ENCODE data around the gene SRSF1. TPM values are rescaled to one million over a fixed set of nuclear protein-coding genes. Genes with fewer than 3 reads are reported as not detected.
A peak's percentile ranks its signal among the peaks of the same experiment; 100 is the strongest.

SRSF1 gene, protein sequence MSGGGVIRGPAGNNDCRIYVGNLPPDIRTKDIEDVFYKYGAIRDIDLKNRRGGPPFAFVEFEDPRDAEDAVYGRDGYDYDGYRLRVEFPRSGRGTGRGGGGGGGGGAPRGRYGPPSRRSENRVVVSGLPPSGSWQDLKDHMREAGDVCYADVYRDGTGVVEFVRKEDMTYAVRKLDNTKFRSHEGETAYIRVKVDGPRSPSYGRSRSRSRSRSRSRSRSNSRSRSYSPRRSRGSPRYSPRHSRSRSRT
- total RNA-seq: 114 TPM
- polyA plus RNA-seq: 10 to 100 TPM; 46.1 to 51.9 (median 49.7) TPM

DNA sequence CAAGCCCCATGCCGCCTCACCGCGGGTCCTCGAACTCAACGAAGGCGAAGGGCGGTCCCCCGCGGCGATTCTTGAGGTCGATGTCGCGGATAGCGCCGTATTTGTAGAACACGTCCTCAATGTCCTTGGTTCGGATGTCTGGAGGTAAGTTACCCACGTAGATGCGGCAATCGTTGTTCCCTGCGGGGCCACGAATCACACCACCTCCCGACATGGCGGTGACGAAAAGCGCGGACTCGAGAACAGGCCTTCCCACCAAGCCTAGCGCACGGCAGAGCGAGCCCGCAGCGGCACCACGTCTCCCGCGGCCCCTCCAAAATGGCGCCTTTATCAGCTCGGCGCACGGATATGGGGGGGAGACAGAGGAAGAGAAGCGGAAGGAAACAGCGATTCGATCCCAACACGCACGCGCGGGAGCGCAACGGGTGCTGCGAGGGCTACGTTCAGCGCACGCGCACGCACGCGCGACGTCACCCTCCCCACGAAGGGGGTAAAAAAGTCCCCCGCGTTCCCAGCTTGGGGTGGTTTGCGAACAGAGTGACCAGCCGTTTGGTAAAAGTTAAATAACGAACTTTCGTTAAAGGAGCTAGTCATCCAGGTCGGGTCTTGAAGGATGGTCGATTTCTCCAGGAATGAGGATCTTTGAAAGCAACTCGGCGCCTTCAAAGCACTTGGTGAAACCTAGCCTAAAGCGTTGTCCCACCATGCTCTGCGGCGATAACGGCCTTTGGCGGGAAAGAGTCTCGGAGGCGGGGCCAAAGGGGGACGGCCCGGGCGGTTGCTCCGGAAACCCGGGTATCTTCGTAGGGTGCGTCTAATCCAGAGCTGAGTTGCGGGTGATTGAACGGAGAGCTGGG lies at the start of gene SRSF1:
SRSF1 (minus strand) TSS at position 323 of the 857 bp plus-strand sequence; CDS start at position 214, 109 bp downstream.
- peak; percentile 97 to 99 (median 99) for DNase-seq
- H3K4me1 ChIP-seq (ENCODE audit: control insufficient read depth, insufficient read depth, low read length, poor library complexity, severe bottlenecking): peaks cover 38% of the 10 kb centered on the region
- Mint-ChIP-seq H3K4me3 (peak within 1 kb of the TSS; percentile 99 to 100 (median 100)), H3K4me1 (peaks cover 22 to 59% (median 40%) of the 10 kb centered on the region in 4 donors), H3K9me3 (no peaks in the 10 kb centered on the region), H3K27me3 (peaks cover 7% of the 10 kb centered on the region), H3K27ac (peak within 1 kb of the TSS; percentile 99 to 100 (median 100)), H3K36me3 (peaks cover 37% of the 10 kb centered on the region)
- H3K36me3 ChIP-seq (ENCODE audit: control insufficient read depth, insufficient read depth, low read length): peaks cover 37% of the 10 kb centered on the region
- H3K27me3 ChIP-seq (ENCODE audit: control insufficient read depth, insufficient read depth, low read length): no peaks in the 10 kb centered on the region
- peak within 1 kb of the TSS; percentile 88 for H3K4me3 ChIP-seq (ENCODE audit: low read depth, low read length)
- H3K9me3 ChIP-seq (ENCODE audit: control insufficient read depth in 2 of 2, low read length in 2 of 2): no peaks in the 10 kb centered on the region
- peak within 1 kb of the TSS; percentile 97 for H3K27ac ChIP-seq (ENCODE audit: insufficient read depth, low read length, poor library complexity, severe bottlenecking)
- ATAC-seq (ENCODE audit: low read depth in 2 of 2): peak; percentile 88 to 90

DNA sequence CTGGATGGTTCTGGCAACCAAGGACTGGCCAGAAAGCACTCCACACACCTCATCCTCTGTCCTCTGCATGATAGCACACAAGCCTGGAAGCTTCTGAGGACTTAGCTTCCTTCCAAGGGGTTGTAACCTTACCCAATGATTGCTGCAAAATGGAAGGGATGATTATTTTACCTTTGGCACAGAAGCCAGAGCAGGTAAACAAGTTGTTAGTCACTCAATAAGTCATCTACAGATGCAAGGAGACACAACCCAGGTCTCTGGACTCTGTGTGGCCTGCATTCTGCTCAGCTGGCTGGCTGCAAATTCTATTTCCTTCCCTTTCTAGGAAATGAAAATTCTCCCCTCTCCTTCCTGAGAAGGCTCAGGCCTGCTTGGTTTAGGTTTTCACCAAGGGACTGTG lies 49.4 kb upstream of the SRSF1 start:
- peaks cover 12% of the 10 kb centered on the region for H3K27me3 Mint-ChIP-seq
- Histone ChIP-seq H3K27me3 (ENCODE audit: control insufficient read depth, insufficient read depth, low read length) (peaks cover 5% of the 10 kb centered on the region), H3K4me3 (ENCODE audit: low read depth, low read length) (no peak overlapping the region), H3K9me3 (ENCODE audit: control insufficient read depth in 2 of 2, low read length in 2 of 2) (no peaks in the 10 kb centered on the region), H3K36me3 (ENCODE audit: control insufficient read depth, insufficient read depth, low read length) (no peaks in the 10 kb centered on the region), H3K27ac (ENCODE audit: insufficient read depth, low read length, poor library complexity, severe bottlenecking) (no peak overlapping the region), H3K4me1 (ENCODE audit: control insufficient read depth, insufficient read depth, low read length, poor library complexity, severe bottlenecking) (no peaks in the 10 kb centered on the region)
- ATAC-seq (ENCODE audit: low read depth in 2 of 2) (no peak), DNase-seq (no peak)
- no peak overlapping the region for H3K27ac Mint-ChIP-seq
- peaks cover 0 to 3% (median 0%) of the 10 kb centered on the region in 7 donors for H3K9me3 Mint-ChIP-seq
- no peaks in the 10 kb centered on the region for H3K36me3 Mint-ChIP-seq
- H3K4me3 Mint-ChIP-seq: no peak overlapping the region
- peaks cover 0 to 4% (median 0%) of the 10 kb centered on the region in 4 donors for H3K4me1 Mint-ChIP-seq

DNA sequence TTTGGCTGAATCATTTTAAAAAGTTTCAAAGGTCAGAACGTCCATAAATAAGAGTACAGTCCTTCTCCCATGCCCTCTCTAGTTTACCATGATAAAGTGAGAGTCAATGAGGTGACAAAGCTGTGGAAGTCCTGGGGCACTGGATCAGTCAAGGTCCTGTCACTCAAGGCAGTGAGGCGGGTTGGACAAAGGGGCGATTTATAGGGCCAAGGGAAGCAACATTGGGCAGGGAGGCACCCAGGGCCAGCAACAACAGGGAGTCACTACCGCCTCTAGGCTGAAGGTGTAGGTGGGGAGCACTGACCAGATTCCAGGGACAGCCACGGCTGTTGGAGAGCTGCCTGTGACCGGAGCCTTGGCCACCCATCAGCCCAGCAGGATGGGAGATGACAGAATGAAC lies 47.6 kb upstream of the SRSF1 start:
- DNase-seq (no peak), ATAC-seq (ENCODE audit: low read depth in 2 of 2) (no peak)
- Mint-ChIP-seq H3K27ac (no peak overlapping the region), H3K9me3 (peaks cover 0 to 3% (median 0%) of the 10 kb centered on the region in 7 donors), H3K4me3 (no peak overlapping the region), H3K4me1 (peaks cover 0 to 4% (median 0%) of the 10 kb centered on the region in 4 donors), H3K27me3 (peaks cover 26% of the 10 kb centered on the region), H3K36me3 (no peaks in the 10 kb centered on the region)
- peaks cover 5% of the 10 kb centered on the region for H3K27me3 ChIP-seq (ENCODE audit: control insufficient read depth, insufficient read depth, low read length)
- H3K36me3 ChIP-seq (ENCODE audit: control insufficient read depth, insufficient read depth, low read length): no peaks in the 10 kb centered on the region
- H3K4me1 ChIP-seq (ENCODE audit: control insufficient read depth, insufficient read depth, low read length, poor library complexity, severe bottlenecking): no peaks in the 10 kb centered on the region
- no peak overlapping the region for H3K4me3 ChIP-seq (ENCODE audit: low read depth, low read length)
- H3K27ac ChIP-seq (ENCODE audit: insufficient read depth, low read length, poor library complexity, severe bottlenecking): no peak overlapping the region
- H3K9me3 ChIP-seq (ENCODE audit: control insufficient read depth in 2 of 2, low read length in 2 of 2): no peaks in the 10 kb centered on the region

DNA sequence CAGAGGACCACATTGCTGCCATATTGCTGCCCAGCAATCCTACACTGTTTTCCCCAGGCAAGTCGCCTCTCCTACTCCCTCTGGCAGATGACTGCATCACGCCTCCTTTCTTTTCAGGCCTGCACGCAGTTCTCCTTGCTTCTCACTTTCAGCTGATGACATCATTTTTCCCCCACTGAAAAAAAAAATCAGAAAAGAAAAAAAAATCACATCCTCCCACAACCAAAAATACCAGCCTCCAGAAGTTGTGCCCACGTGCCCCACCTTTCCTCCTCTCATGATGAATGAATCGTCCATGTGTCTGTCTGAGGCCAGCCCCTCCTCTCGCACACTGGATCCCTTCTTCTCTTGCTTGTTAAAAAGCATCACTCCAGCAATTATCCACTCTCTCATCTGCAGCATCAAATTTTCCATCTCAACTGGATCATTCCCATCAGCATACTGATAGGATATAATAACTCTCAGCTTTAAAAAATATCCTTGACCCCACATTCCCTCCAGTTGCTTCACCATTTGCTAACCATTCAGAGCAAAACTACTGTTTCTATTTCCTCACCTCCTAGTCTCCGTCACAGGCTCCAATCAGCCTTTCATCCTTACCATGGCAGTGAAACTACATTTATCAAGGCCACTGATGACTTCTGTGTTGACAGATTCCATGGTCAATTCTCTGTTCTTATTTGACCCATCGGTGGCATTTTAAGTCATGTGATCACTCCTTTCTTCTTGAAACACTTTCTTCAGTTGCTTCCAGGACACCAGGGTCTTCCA lies 46.1 kb upstream of the SRSF1 start:
- no peak for ATAC-seq (ENCODE audit: low read depth in 2 of 2)
- no peaks in the 10 kb centered on the region for H3K36me3 Mint-ChIP-seq
- peak overlapping the region in 1 of 3 donors; percentile 4 for H3K27ac Mint-ChIP-seq
- Histone ChIP-seq H3K36me3 (ENCODE audit: control insufficient read depth, insufficient read depth, low read length) (no peaks in the 10 kb centered on the region), H3K4me1 (ENCODE audit: control insufficient read depth, insufficient read depth, low read length, poor library complexity, severe bottlenecking) (no peaks in the 10 kb centered on the region), H3K27ac (ENCODE audit: insufficient read depth, low read length, poor library complexity, severe bottlenecking) (no peak overlapping the region), H3K27me3 (ENCODE audit: control insufficient read depth, insufficient read depth, low read length) (peaks cover 5% of the 10 kb centered on the region), H3K4me3 (ENCODE audit: low read depth, low read length) (no peak overlapping the region), H3K9me3 (ENCODE audit: control insufficient read depth in 2 of 2, low read length in 2 of 2) (no peaks in the 10 kb centered on the region)
- no peak for DNase-seq
- peaks cover 0 to 3% (median 0%) of the 10 kb centered on the region in 7 donors for H3K9me3 Mint-ChIP-seq
- peaks cover 0 to 4% (median 0%) of the 10 kb centered on the region in 4 donors for H3K4me1 Mint-ChIP-seq
- H3K4me3 Mint-ChIP-seq: no peak overlapping the region
- H3K27me3 Mint-ChIP-seq: peaks cover 28% of the 10 kb centered on the region

DNA sequence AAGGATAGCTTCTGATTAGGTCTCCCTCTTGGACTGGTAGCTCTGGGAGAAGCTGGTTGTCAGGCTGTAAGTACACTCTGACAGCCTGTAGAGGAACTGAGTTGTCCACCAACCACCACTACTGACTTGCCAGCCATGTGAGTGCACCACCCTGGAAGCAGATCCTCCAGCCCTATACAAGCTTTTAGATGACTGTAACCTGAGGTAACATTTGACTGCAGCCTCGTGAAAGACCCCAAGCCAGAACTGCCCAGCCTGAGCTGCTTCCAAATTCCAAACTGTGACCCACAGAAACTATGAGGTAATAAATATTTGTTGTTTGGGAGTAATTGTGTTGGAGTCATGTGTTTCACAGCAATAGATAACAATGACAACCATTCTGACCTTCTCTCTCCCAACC lies 45.4 kb upstream of the SRSF1 start:
- no peaks in the 10 kb centered on the region for H3K36me3 ChIP-seq (ENCODE audit: control insufficient read depth, insufficient read depth, low read length)
- H3K4me3 ChIP-seq (ENCODE audit: low read depth, low read length): no peak overlapping the region
- DNase-seq (no peak), ATAC-seq (ENCODE audit: low read depth in 2 of 2) (no peak)
- Mint-ChIP-seq H3K9me3 (peaks cover 0 to 3% (median 0%) of the 10 kb centered on the region in 7 donors), H3K27ac (no peak overlapping the region), H3K36me3 (no peaks in the 10 kb centered on the region), H3K4me3 (no peak overlapping the region), H3K4me1 (peaks cover 0 to 4% (median 0%) of the 10 kb centered on the region in 4 donors), H3K27me3 (peaks cover 28% of the 10 kb centered on the region)
- H3K4me1 ChIP-seq (ENCODE audit: control insufficient read depth, insufficient read depth, low read length, poor library complexity, severe bottlenecking): no peaks in the 10 kb centered on the region
- H3K27ac ChIP-seq (ENCODE audit: insufficient read depth, low read length, poor library complexity, severe bottlenecking): no peak overlapping the region
- no peaks in the 10 kb centered on the region for H3K9me3 ChIP-seq (ENCODE audit: control insufficient read depth in 2 of 2, low read length in 2 of 2)
- H3K27me3 ChIP-seq (ENCODE audit: control insufficient read depth, insufficient read depth, low read length): peaks cover 6% of the 10 kb centered on the region

DNA sequence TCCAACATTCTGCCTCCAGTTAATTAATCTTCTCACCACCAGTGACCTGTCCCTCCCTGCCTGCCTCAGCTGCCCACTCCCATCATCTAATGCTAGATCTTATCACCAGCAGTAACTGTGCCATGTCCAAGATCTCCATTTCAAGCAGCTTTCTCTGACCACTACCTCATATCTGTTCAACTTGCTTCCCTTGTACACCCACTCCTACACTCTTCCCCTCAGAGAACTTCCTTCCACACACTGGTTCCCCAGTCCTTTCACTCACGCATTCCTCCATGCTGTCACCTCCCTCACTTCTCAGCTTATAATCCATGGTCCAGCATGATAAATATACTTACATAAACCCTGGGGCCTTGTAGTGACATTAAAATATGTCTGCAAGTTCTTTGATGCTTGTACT lies 44.4 kb upstream of the SRSF1 start:
- Mint-ChIP-seq H3K27ac (no peak overlapping the region), H3K9me3 (peaks cover 0 to 3% (median 0%) of the 10 kb centered on the region in 7 donors), H3K27me3 (peaks cover 28% of the 10 kb centered on the region), H3K4me3 (no peak overlapping the region), H3K4me1 (peaks cover 0 to 4% (median 0%) of the 10 kb centered on the region in 4 donors), H3K36me3 (no peaks in the 10 kb centered on the region)
- Histone ChIP-seq H3K4me3 (ENCODE audit: low read depth, low read length) (no peak overlapping the region), H3K9me3 (ENCODE audit: control insufficient read depth in 2 of 2, low read length in 2 of 2) (no peaks in the 10 kb centered on the region), H3K27me3 (ENCODE audit: control insufficient read depth, insufficient read depth, low read length) (peaks cover 6% of the 10 kb centered on the region), H3K27ac (ENCODE audit: insufficient read depth, low read length, poor library complexity, severe bottlenecking) (no peak overlapping the region), H3K36me3 (ENCODE audit: control insufficient read depth, insufficient read depth, low read length) (no peaks in the 10 kb centered on the region), H3K4me1 (ENCODE audit: control insufficient read depth, insufficient read depth, low read length, poor library complexity, severe bottlenecking) (no peaks in the 10 kb centered on the region)
- ATAC-seq (ENCODE audit: low read depth in 2 of 2) (no peak), DNase-seq (no peak)

DNA sequence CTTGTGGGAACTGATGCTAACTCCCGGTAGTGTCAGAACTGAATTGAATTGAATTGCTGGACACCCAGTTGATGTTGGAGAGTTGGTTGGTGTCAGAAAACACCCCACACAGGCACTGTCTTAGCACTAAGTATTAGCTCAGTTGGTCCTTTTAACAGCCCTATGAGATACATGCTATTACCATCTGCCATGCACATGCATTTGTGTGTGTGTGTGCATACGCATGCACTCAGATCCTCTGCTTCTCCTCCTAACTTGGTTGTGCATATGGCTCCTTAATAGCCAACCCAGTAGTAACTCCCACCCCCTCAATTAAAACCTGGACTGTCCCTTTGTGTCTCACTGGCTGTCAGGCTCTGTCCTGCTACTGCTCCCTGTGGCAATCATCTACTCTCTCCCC lies 43.9 kb upstream of the SRSF1 start:
- H3K9me3 Mint-ChIP-seq: peaks cover 0 to 3% (median 0%) of the 10 kb centered on the region in 7 donors
- H3K4me1 Mint-ChIP-seq: peaks cover 0 to 4% (median 0%) of the 10 kb centered on the region in 4 donors

More for the DNA sequence above, 43.9 kb upstream of the SRSF1 start:
- H3K27me3 ChIP-seq (ENCODE audit: control insufficient read depth, insufficient read depth, low read length): peaks cover 6% of the 10 kb centered on the region
- DNase-seq (no peak), ATAC-seq (ENCODE audit: low read depth in 2 of 2) (no peak)
- Mint-ChIP-seq H3K4me3 (no peak overlapping the region), H3K36me3 (no peaks in the 10 kb centered on the region), H3K27ac (no peak overlapping the region), H3K27me3 (peaks cover 28% of the 10 kb centered on the region)
- no peak overlapping the region for H3K4me3 ChIP-seq (ENCODE audit: low read depth, low read length)
- no peak overlapping the region for H3K27ac ChIP-seq (ENCODE audit: insufficient read depth, low read length, poor library complexity, severe bottlenecking)
- no peaks in the 10 kb centered on the region for H3K36me3 ChIP-seq (ENCODE audit: control insufficient read depth, insufficient read depth, low read length)
- no peaks in the 10 kb centered on the region for H3K4me1 ChIP-seq (ENCODE audit: control insufficient read depth, insufficient read depth, low read length, poor library complexity, severe bottlenecking)
- H3K9me3 ChIP-seq (ENCODE audit: control insufficient read depth in 2 of 2, low read length in 2 of 2): no peaks in the 10 kb centered on the region

All from CD4-positive, CD25-positive, alpha-beta regulatory T cell (primary cell).